ENCODE measurements around the gene RFXANK. TPM values are rescaled to one million over a fixed set of nuclear protein-coding genes. Genes with fewer than 3 reads are reported as not detected.

RFXANK gene
- total and polyA plus RNA-seq, 9 of the 15 experiments (the other 6 are each of a cell fraction or from before 2014, with no cell fraction given): 68.6 to 181 (median 150) TPM

DNA sequence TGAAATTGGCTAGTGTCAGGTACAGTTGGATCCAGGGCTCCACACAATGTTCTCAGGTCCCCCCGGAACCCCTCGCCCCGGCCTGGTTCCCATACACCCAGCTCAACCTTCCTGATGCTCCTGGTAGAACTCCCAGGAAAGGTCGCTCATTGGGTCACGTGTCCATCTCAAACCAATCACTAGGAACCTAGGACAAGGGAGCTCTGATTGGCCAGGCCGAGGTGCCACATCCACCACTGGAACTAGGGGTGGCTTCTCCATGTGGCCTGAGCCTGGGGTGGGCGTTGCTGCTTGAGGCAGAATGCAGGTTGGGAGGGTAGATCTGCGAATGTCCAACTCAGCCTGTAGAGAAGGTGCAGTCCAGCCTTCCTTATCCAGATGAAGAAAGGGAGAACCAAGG is 15.1 kb upstream of the RFXANK start (continued):
- TF ChIP-seq, protein P1, sequence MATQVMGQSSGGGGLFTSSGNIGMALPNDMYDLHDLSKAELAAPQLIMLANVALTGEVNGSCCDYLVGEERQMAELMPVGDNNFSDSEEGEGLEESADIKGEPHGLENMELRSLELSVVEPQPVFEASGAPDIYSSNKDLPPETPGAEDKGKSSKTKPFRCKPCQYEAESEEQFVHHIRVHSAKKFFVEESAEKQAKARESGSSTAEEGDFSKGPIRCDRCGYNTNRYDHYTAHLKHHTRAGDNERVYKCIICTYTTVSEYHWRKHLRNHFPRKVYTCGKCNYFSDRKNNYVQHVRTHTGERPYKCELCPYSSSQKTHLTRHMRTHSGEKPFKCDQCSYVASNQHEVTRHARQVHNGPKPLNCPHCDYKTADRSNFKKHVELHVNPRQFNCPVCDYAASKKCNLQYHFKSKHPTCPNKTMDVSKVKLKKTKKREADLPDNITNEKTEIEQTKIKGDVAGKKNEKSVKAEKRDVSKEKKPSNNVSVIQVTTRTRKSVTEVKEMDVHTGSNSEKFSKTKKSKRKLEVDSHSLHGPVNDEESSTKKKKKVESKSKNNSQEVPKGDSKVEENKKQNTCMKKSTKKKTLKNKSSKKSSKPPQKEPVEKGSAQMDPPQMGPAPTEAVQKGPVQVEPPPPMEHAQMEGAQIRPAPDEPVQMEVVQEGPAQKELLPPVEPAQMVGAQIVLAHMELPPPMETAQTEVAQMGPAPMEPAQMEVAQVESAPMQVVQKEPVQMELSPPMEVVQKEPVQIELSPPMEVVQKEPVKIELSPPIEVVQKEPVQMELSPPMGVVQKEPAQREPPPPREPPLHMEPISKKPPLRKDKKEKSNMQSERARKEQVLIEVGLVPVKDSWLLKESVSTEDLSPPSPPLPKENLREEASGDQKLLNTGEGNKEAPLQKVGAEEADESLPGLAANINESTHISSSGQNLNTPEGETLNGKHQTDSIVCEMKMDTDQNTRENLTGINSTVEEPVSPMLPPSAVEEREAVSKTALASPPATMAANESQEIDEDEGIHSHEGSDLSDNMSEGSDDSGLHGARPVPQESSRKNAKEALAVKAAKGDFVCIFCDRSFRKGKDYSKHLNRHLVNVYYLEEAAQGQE (IDR thresholded peaks at IDR 0.05; ENCODE audit: borderline replicate concordance): 0 out of 2 replicates have a peak, but pooled peaks have one; percentile 12
- TF ChIP-seq, protein P1 (CRISPR knock-in tag; IDR thresholded peaks at IDR 0.05; ENCODE audit: low read depth): no peak
- TF ChIP-seq, protein P2, sequence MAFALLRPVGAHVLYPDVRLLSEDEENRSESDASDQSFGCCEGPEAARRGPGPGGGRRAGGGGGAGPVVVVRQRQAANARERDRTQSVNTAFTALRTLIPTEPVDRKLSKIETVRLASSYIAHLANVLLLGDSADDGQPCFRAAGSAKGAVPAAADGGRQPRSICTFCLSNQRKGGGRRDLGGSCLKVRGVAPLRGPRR (CRISPR knock-in tag; IDR thresholded peaks at IDR 0.05): no peak
- TF ChIP-seq, protein P3, sequence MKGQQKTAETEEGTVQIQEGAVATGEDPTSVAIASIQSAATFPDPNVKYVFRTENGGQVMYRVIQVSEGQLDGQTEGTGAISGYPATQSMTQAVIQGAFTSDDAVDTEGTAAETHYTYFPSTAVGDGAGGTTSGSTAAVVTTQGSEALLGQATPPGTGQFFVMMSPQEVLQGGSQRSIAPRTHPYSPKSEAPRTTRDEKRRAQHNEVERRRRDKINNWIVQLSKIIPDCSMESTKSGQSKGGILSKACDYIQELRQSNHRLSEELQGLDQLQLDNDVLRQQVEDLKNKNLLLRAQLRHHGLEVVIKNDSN (CRISPR knock-in tag; IDR thresholded peaks at IDR 0.05): peak; percentile 90
- TF ChIP-seq CBFA2T2 (conservative IDR thresholded peaks at IDR 0.05) (peak; percentile 31; the same call in 1 of the 2 replicates), DIDO1 (tag; IDR thresholded peaks at IDR 0.05; ENCODE audit: low read depth) (no peak)

All from K562 (cell line).